HepG2 (cell line): ENCODE results near the gene ABTB2. TPM values are rescaled to one million over a fixed set of nuclear protein-coding genes. Genes with fewer than 3 reads are reported as not detected.

Experiments
- AKNA ChIP-seq: sonication (generic); formaldehyde crosslinking; IDR thresholded peaks from 2 replicates; pipeline ENCODE4 v1.4.0; 2020; ENCODE audit warnings: missing genetic modification reagents, borderline replicate concordance
- ELF4 ChIP-seq: sonication (generic); formaldehyde crosslinking; IDR thresholded peaks from 2 replicates; pipeline ENCODE4 v1.5.0; 2020; ENCODE audit warnings: missing genetic modification reagents, mild to moderate bottlenecking, moderate library complexity, borderline replicate concordance
- MTA3 ChIP-seq: sonication (generic); formaldehyde crosslinking; IDR thresholded peaks from 2 replicates; pipeline ENCODE4 v1.4.0; 2020; ENCODE audit warnings: missing genetic modification reagents
- PAX8 ChIP-seq: sonication (generic); formaldehyde crosslinking; IDR thresholded peaks from 2 replicates; pipeline ENCODE4 v1.8.0; 2022; ENCODE audit warnings: mild to moderate bottlenecking, missing genetic modification reagents, borderline replicate concordance
- ZBTB10 ChIP-seq: sonication (generic); formaldehyde crosslinking; IDR thresholded peaks from 2 replicates; pipeline ENCODE4 v1.4.0; 2020; ENCODE audit warnings: missing genetic modification reagents, borderline replicate concordance
- ZNF160 ChIP-seq: sonication (generic); formaldehyde crosslinking; IDR thresholded peaks from 2 replicates; pipeline ENCODE4 v1.8.0; 2022; ENCODE audit warnings: mild to moderate bottlenecking, inconsistent platforms, missing genetic modification reagents
- ZNF44 ChIP-seq: sonication (generic); formaldehyde crosslinking; IDR thresholded peaks from 2 replicates; pipeline ENCODE4 v1.5.1; 2020; ENCODE audit warnings: mild to moderate bottlenecking, missing genetic modification reagents
- ZNF615 ChIP-seq: sonication (generic); formaldehyde crosslinking; IDR thresholded peaks from 2 replicates; pipeline ENCODE4 v1.5.0; 2020; ENCODE audit warnings: mild to moderate bottlenecking, missing genetic modification reagents, borderline replicate concordance
- ZNF7 ChIP-seq: IDR thresholded peaks from 2 replicates; pipeline ENCODE4 v1.6.1; 2016; ENCODE audit warnings: missing biosample characterization, missing genetic modification reagents
- polyA plus RNA-seq, 8 experiments: library from polyadenylated mRNA; depleted of rRNA in 3 of 8; stranded (reverse) in 7 of 8; unstranded in 1 of 8; fragments of >200 nt; fragmentation: Illumina TruSeq in 4 of 8; extraction: Trizol in 4 of 8; gene quantifications; 2 replicates each; pipeline versions ENCODE4 v1.2.1 to v1.2.3, GENCODE V29; 2011 to 2016; ENCODE audit warnings: low read depth in 4 of 8, missing spikeins in 1 of 8, mixed read lengths in 1 of 8; ENCODE audit not compliant: insufficient read depth in 1 of 8
- total RNA-seq, 5 experiments: library from RNA; depleted of rRNA; stranded (reverse); fragments of >200 nt; fragmentation: Illumina TruSeq; extraction: Trizol; gene quantifications; 2 replicates each; pipeline ENCODE4 v1.2.3, GENCODE V29; 2016; ENCODE audit warnings: low read depth in 1 of 5
- TF ChIP-seq, protein P1 (sequence below): sonication (generic); formaldehyde crosslinking; IDR thresholded peaks from 2 replicates; pipeline ENCODE4 v1.4.0; 2020; ENCODE audit warnings: missing genetic modification reagents
- TF ChIP-seq, protein P2 (sequence below): sonication (generic); formaldehyde crosslinking; IDR thresholded peaks from 2 replicates; pipeline ENCODE4 v1.4.0; 2020; ENCODE audit warnings: low read depth, missing genetic modification reagents
- TF ChIP-seq, protein P3 (sequence below): IDR thresholded peaks from 2 replicates; pipeline ENCODE4 v1.6.1; 2016; ENCODE audit warnings: low read depth, control low read depth

ABTB2 gene
- total and polyA plus RNA-seq, 2 of the 13 experiments (the other 11 are each of a cell fraction or from before 2014, with no cell fraction given): 5.1 to 15.4 TPM

GRCh38 chr11:34363363-34364084 is 5.7 kb upstream of the ABTB2 start (continued):
- TF ChIP-seq ZNF7 (CRISPR knock-in tag) (no peak), ELF4 (no peak), PAX8 (no peak), ZNF160 (CRISPR knock-in tag) (no peak), ZNF44 (CRISPR knock-in tag) (no peak), ZNF615 (CRISPR knock-in tag) (no peak), AKNA (CRISPR knock-in tag) (no peak), MTA3 (CRISPR knock-in tag) (no peak), ZBTB10 (CRISPR knock-in tag) (no peak)
- TF ChIP-seq, protein P1, sequence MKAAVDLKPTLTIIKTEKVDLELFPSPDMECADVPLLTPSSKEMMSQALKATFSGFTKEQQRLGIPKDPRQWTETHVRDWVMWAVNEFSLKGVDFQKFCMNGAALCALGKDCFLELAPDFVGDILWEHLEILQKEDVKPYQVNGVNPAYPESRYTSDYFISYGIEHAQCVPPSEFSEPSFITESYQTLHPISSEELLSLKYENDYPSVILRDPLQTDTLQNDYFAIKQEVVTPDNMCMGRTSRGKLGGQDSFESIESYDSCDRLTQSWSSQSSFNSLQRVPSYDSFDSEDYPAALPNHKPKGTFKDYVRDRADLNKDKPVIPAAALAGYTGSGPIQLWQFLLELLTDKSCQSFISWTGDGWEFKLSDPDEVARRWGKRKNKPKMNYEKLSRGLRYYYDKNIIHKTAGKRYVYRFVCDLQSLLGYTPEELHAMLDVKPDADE (CRISPR knock-in tag): no peak
- TF ChIP-seq, protein P2, sequence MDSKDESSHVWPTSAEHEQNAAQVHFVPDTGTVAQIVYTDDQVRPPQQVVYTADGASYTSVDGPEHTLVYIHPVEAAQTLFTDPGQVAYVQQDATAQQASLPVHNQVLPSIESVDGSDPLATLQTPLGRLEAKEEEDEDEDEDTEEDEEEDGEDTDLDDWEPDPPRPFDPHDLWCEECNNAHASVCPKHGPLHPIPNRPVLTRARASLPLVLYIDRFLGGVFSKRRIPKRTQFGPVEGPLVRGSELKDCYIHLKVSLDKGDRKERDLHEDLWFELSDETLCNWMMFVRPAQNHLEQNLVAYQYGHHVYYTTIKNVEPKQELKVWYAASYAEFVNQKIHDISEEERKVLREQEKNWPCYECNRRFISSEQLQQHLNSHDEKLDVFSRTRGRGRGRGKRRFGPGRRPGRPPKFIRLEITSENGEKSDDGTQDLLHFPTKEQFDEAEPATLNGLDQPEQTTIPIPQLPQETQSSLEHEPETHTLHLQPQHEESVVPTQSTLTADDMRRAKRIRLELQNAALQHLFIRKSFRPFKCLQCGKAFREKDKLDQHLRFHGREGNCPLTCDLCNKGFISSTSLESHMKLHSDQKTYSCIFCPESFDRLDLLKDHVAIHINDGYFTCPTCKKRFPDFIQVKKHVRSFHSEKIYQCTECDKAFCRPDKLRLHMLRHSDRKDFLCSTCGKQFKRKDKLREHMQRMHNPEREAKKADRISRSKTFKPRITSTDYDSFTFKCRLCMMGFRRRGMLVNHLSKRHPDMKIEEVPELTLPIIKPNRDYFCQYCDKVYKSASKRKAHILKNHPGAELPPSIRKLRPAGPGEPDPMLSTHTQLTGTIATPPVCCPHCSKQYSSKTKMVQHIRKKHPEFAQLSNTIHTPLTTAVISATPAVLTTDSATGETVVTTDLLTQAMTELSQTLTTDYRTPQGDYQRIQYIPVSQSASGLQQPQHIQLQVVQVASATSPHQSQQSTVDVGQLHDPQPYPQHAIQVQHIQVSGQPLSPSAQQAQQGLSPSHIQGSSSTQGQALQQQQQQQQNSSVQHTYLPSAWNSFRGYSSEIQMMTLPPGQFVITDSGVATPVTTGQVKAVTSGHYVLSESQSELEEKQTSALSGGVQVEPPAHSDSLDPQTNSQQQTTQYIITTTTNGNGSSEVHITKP: 0 out of 2 replicates have a peak, but pooled peaks have one; percentile 45
- TF ChIP-seq, protein P3, sequence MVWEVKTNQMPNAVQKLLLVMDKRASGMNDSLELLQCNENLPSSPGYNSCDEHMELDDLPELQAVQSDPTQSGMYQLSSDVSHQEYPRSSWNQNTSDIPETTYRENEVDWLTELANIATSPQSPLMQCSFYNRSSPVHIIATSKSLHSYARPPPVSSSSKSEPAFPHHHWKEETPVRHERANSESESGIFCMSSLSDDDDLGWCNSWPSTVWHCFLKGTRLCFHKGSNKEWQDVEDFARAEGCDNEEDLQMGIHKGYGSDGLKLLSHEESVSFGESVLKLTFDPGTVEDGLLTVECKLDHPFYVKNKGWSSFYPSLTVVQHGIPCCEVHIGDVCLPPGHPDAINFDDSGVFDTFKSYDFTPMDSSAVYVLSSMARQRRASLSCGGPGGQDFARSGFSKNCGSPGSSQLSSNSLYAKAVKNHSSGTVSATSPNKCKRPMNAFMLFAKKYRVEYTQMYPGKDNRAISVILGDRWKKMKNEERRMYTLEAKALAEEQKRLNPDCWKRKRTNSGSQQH (CRISPR knock-in tag): no peak
